ENCODE data around the gene TMEM260. TPM values are rescaled to one million over a fixed set of nuclear protein-coding genes. Genes with fewer than 3 reads are reported as not detected.
A peak's percentile ranks its signal among the peaks of the same experiment; 100 is the strongest.

The TMEM260 gene
- total RNA-seq (2014; rRNA removed; shearing (Covaris generic)): 6.8 and 8.9 TPM in 2 replicates
- polyA plus RNA-seq (2015; cell fraction: cytosol; rRNA removed): 6.4 and 8.2 TPM in 2 replicates
- 23.4 and 23.5 TPM in 2 replicates for polyA plus RNA-seq (2015; cell fraction: nucleus; rRNA removed)

DNA sequence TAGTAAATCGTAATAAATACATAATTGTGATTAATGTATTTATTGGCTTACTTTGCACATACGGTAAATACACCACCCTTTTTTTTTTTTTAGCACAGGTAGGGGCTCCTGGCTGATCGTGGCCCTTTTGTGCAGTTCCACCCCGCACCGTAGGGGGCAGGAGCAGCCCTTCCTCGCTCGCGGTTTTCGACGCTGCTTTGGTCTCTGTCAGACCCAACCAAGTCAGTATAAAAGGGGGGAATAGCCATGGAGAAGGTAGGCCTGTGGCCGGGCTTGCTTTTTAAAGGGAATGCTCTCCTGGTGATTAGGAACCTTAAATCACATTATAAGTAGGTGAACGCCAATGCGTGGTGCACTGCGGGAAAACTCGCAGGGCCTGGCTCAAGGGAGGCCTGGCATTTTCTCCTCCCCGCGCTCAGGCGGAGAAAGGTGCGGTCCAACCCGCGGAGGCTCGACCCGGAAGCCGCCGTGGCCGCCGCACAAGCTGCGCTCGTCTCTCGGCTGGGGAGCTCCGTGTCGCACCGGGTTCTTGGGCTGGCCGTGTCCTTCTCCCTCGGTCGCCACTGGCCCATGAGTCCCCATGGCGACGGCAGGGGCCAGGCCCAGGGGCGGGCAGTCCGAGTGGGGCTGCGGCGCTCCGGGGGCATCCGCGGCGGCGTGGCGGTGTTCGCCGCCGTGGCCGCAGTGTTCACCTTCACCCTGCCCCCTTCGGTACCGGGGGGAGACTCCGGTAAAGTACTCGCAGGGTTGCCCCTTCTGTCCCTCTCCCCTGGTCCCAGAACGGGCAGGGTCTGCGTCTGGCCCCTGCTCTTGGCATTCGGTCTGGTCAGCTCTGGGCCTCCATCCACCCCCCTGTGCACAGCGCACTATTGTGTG lies at the start of gene TMEM260:
TMEM260 (plus strand) TSS at position 454 of the 876 bp plus-strand sequence; CDS start at position 571, 117 bp downstream.
- DNase-seq (ENCODE audit: low read depth): peak; percentile 79

DNA sequence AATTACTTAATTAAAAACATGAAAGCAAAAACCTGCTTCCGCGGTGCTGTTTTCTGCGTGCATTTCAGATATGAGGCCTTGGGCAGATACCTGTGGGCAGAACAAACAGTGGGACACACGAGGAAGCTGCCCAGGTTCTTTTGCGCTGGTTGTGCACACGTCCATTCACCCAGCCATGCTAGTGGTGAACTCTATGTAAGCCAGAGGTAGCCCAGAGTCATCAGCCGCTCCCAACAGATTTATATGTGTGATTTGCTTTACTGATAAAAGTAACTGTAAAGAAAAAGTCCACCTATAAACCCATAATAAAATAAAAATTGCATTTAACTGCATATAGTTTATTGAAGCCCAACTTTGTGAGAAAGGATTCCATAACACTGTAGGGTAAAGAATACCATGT lies 47.1 kb upstream of the TMEM260 start:
- DNase-seq (ENCODE audit: low read depth): no peak

DNA sequence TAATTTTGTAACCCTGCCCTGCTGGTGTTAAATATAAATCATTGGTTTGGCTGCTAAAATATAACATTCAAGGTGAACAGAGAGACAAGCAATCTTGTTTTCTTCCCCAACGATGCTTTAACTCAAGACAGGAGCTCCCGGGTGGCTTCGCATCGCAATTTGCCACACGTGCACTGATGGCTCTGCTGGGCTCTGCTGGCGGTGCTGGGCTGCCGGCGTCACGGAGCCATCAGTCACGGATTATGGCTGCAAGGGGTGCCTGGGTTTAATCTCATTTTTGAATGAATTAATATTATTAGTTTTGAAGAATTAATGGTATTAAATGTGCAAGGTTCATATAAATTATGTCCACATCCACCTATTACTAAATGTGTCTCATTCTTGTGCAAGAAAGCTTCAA lies 44.9 kb upstream of the TMEM260 start:
- no peak for DNase-seq (ENCODE audit: low read depth)

DNA sequence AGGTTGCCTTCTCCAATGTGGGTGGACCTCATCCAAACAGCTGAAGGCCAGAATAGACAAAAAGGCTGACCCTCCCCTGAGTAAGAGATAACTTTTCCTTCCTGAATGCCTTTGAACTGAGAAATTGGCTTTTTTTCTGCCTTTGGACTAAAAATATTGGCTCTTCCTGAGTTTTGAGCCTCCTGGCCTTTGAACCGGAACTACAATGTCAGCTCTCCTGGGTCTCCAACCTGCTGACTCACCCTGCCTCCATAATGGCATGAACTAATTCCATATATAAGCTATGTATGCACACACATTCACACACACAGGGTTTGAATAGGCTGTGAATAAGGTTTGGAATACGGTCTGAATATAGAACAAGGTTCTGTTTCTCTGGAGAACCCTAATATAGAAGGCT lies 39.7 kb upstream of the TMEM260 start:
- no peak for DNase-seq (ENCODE audit: low read depth)

DNA sequence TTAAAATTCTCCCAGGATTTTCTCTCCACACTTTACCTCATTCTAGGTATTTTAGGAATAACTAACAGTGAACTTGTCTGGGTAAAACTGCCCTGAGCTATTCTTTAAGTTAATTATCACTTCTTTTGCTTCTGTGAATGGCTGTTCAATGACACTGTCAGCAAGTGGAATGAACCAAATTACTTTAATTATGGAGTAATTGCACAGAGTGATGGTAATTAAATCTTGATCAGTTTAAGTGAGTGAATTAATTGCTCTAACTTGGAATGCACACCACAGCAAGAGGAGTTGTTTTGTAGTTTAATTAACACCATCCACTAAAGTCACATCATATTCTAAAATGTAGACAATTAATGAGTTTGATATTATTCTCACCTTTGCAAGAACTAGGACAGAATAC lies 36.2 kb upstream of the TMEM260 start:
- no peak for DNase-seq (ENCODE audit: low read depth)

DNA sequence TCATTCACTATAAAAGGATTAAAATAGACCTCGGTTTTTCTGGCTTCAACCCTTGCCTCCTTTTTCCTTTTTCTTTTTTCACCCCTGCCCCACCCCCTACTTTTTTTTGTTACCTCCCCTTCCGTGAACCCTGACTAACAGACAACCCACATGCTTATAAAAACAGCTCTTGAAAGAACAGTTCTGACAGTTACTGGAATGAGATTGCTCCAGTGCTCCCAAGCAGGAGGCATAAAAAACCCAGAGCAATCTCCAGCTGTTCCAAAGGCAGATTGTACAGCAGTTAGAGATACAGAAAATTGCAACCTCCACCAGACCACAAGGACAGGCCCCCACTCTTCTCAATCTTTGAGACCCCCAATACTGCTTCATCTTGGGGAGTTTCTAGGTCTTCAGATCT lies 29.9 kb upstream of the TMEM260 start:
- no peak for DNase-seq (ENCODE audit: low read depth)

DNA sequence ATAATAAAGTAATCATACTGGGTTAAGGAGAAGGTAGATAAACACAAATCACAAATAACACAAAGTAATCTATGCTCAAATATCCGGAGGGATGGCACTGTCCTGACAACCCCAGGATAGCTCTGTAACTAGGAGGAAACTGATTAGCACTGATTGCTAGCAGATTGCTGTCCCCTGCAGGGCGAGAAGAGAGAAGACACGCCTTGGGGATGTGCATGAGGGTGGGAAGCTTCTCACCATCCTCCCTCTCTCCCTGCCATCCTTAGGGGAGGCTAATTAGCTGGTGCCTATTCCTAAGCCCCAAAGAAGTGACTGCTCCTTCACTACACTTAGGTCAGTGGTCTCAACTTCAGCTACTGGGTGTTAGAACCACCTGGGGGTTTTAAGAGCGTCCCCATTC lies 27.0 kb upstream of the TMEM260 start:
- no peak for DNase-seq (ENCODE audit: low read depth)

DNA sequence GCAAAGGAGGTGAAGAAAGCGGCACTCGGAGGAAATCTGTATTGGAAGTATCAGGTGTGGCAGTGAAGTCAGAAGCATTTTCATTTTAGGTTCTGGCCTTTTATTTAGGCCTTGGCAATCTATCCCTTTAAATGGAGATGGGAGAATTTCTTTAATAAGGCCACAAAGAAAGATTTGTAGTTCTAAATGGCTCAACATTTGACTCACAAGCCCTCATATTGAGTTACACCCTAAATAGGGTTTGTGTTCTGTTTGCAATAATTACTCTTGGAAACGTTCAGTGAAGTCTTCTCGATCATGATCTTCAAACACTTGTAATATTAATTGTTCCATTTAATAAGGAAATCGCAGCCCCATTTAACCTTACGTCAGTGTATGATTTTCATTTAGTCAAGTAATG lies 25.3 kb upstream of the TMEM260 start:
- no peak for DNase-seq (ENCODE audit: low read depth)

DNA sequence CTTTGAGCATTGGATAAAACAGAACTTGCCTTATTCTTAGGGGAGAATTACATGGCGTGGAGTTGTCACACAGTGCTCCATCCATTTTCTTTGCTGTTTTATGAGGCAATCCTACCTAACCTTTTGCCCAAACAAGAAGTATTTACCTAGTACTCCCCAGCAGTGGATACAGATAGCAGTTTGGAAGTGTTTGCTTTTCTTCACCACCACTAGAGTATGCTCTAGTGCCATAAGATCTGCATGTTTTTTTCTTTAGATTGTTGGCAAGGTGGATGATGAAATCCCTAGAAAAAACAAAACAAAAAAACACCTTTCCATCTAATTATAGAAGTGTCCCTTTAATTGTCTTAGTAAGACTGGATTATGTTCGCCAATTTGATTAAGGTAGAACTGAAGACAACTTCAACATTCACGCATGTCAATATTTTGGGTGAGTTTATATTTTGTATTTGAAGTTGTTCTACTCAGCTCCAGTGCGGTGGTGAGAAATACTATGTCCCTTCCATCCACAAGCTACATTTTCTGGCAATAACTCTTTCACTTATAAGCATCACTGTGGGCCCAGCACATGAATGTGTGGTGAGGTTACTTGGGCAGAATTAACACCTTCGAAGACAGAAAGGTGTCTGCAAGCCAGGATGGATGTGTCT lies 23.6 kb upstream of the TMEM260 start:
- no peak for DNase-seq (ENCODE audit: low read depth)

DNA sequence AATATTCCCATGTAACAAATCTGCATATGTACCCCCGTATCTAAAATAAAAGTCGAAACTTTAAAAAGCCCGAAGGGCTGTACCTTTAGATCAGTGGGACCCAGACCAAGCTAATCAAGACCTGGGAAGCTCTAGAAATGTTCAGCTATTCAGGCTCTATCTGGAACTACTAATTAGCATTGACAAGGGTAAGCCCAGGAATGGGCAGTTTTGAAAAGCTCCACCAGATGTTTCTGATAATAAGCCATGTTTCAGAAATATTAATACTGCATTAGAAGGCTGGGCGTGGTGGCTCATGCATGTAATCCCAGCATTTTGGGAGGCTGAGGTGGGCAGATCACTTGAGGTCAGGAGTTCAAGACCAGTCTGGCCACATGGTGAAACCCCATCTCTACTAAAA lies 20.4 kb upstream of the TMEM260 start:
- DNase-seq (ENCODE audit: low read depth): no peak

DNA sequence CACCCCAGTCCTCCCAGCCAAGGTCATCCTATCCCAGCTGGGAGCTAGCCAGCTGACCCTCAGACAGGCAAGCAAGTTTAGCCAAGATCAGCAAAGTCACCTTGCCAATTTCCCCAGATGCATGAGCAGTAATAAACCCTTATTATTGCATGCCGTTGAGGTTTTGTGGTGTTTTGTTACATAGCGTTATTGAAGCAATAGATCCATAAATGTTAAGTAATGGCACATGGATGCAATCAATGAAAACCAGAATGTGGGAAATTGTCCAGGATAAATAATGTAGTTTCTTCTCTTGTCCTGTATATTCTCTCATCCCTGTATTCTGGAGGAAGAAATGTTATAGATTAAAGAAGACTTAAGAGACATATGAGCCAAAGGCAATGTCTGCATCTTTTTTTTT lies 18.0 kb upstream of the TMEM260 start:
- DNase-seq (ENCODE audit: low read depth): no peak

DNA sequence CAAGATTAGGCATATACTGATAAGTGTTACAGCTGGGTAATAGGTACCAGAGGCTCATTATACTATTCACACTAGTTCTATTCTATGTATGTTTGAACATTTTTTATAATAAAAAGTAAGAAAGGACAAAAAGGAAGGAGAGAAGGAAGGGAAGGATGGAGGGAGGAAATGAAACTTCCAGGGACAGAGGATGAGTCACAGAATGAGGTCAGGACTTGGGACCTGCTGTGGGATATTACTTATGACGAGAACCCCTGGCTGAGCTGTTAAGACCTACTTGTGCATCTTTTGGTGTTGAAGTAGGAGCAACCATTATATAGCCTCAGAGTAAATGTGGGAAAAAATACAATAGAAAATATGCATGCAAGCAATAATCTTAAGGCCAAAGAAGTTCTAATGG lies 16.7 kb upstream of the TMEM260 start:
- peak; percentile 60 for DNase-seq (ENCODE audit: low read depth)

DNA sequence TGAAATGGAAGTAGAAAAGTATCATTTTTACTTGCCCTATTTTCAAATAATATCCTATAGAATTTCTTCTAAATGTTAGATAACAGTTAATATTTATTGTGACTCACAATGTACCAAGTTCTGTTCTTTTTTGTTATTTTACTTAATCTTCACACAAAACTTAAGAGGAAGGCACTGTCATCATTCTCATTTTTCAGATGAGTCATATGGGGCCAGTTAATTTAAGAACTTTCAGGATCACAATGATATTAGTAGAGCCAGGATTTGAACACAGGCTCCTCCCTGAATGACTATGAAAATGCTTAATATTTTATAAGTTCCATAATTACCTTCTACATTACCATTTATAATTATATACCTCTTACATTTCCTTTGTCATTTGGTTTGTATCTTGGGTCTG lies 10.4 kb upstream of the TMEM260 start:
- DNase-seq (ENCODE audit: low read depth): no peak

DNA sequence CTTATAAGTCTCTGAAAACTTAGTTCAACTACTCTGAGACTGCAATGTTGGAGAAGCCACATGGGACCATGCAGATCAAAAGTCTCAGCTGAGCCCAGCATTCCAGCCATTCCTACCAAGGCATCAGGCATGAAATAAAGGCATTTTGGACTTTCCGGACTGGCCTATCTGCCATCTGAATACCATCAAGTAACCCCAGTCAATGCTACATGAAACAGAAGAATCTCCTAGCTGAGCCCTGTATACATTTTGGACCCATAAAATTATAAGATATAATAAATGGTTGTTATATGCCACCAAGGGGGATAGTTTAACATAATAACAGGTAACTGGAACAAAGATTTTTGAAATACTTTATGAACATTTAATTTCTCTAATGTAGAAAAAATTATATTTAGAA lies 9.3 kb upstream of the TMEM260 start:
- DNase-seq (ENCODE audit: low read depth): no peak

DNA sequence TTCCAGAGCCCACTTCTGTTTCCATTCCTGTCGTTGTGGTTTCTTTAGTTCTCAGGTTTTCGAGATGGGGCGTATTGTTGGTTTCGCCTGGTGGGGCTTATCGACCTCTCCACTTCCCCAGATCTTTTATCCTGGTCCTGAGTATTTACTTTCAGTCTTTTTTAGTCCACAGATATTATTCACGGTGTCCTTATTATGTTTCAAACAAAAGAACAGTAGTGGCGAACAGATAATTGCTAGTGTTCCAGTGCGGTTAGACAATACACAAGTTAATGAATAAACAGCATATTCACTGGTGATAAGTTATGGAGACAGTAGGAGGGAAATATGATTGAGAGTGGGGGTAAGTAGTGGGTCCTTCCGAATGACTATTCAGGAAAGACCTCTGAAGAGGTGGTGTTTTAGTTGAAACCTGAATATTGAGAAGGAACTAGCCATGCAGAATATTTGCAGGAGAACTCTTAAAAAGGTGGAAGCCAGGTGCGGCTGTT lies 668 bp downstream of the TMEM260 start:
- DNase-seq (ENCODE audit: low read depth): no peak

DNA sequence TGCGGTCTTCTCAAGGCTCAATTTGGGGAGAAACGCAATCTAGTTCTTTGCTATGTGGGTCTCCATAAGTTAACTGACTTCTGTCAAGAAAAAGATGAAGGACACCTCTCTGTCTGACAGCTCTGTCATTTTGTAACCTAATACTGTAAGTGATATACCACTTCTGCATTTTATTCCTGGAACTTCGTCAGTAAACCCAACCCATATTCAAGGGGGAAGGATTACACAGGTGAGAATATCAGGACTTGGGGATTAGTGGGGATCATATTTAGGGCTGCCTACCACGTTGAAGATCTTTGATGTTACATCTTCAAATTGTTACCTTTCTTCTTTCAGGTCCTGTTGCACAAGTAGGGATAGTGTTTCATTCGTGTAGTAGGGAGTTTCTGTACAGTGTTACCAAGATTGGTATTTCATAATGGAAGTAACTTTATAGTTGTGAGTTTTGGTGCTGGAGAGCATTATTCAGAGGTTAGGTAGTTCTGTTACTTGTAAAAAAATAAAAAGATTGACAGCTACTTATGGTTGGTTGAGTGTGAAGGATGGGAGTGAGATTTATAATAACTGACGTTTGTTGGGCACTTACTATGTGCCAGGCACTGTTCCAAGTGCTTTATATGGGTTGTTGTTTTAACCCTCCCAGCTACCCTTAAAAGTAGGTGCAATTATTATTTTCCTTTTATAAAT lies 1.6 kb downstream of the TMEM260 start:
- DNase-seq (ENCODE audit: low read depth): no peak

DNA sequence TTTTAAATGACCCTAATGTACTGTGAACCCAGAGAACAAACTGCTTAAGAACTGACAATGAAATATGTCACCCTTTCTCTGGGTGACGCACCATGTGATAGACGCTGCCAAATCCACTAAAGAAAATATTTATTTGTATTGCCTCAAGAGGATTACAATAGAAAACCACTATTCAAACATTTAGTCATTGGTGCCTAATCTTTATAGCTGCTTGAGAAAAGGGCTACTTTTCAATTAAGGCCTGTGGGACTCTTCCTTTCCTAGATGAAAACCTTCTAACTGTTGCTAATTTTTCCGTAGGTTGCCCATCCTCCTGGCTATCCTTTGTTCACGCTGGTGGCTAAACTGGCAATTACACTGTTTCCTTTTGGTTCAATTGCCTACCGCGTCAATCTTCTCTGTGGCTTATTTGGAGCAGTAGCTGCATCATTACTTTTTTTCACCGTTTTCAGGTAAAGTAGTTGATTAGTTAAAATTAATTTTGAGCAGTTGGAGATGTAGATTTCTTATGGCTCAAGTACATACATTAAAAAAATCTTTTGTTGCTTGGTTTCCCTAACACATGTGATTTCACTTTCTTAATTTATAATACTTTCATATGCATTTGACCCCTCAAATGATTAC lies 6.0 kb downstream of the TMEM260 start:
- DNase-seq (ENCODE audit: low read depth): no peak

DNA sequence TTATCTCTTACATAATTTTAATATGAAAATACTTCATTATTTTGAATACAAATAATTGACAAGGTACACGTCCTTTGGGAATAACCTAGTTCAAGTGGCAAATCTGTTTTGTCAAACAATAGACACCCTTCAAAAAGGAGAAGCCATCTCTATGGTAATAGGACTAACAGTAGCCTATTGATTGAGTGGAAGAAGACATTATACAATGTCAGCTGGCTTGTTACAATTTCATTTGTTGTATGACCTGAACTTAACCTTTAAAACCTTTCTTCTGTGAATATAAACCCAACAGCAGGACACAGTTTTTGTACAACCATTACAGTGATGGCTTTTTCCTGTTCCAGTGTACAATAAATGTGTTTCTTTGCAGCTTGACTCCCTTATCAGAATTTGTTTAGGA lies 8.1 kb downstream of the TMEM260 start:
- DNase-seq (ENCODE audit: low read depth): no peak

DNA sequence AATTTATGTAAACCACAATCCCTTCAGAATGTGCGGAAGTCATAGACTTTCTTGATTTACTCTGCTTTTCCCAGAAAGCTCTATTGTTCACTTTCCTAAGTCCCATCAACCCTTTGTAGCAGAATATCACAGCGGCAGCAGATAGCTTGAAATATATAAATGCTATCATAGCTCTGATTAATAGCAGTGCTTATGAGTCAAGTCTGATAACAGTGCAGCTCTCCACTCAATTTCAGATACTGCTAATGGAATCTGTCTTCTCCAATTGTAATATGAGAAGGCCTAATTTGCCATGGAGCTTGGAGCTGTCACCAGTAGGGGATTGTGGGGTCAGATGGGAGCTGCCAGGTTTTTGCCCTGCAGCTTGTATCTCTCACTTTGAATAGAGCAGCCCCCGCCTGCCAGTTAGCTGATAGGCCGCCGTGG lies 10.9 kb downstream of the TMEM260 start:
- no peak for DNase-seq (ENCODE audit: low read depth)

DNA sequence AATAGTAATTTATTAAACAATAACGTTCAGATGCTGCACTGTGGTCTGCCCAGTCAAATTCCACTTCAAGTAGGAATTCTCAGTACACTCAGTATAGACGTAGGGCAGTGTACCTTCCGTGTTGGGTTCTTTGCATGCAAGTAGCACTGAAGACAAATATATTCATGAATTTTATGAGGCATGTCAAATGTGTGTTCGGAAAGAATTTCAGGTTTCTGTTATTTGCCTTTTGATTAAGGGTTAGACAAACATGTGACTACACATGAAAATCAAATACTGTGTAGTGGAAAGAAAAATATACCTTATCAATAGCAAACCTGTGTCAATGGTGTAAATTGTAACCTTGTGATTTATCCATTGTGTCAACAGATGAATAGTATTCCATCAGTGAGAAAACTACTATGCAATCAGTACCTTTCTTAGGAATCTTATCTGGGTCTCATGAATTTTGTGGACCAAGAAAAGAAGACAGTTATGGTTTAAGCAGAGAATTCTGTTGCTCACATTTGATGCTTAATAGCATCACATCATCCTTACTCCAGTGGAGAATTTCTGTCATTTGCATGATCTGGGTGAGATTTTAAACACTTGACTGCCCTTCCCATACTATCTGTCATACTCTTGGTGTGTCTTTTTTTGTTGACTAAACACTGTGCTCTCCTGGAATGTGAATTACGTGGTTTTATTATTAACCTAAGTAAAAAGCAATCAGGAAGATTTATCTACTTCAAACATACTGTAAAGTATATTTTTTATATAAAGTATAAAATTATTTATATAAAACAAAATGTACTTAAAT lies 13.3 kb downstream of the TMEM260 start:
- no peak for DNase-seq (ENCODE audit: low read depth)

DNA sequence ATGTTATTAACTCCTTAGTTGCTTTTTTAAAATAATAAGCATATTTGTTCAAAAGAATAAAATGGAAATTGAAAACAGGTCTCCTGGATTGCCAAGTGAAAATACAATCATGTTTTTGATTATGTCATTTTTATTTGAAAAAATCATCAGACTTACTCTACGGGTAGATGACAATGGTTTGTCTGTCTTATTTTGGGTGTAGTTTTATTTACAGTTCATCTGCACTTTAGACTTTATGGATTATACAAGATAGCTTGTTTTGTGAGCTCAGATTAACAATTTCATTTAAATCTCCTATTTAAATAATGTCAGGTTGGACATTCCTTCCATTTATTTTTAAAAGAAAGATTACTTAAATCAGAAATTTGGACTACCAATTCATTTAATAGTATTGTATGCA lies 14.8 kb downstream of the TMEM260 start:
- no peak for DNase-seq (ENCODE audit: low read depth)
